ENCODE results near the gene PODNL1. TPM values are rescaled to one million over a fixed set of nuclear protein-coding genes. Genes with fewer than 3 reads are reported as not detected.

Gene PODNL1
- total RNA-seq, 1 donor from 2014 or later, result 2.7 TPM

DNA sequence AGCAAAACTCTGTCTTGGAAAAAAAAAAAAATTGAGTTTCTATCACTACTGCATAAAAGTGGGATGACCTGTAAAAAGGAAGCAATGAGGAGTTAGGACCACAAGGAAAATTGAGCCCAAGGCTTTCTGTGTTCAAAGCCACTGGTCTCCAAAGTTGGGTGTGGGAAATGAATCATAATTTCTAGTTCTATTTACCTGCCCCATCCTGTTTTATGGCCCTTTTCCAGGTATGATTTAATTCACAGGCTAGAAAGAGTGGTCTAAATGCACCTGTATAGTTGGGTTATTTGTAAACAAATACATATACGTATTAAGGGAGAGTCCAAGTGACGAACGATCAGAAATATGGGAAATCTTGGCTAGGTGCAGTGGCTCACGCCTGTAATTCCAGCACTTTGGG lies 8.2 kb upstream of the PODNL1 start:
- Histone ChIP-seq H3K4me3 (no peak overlapping the region), H3K4me1 (no peaks in the 10 kb centered on the region), H3K36me3 (no peaks in the 10 kb centered on the region), H3K27ac (no peak overlapping the region), H3K9me3 (no peaks in the 10 kb centered on the region), H3K27me3 (ENCODE audit: low read depth) (no peaks in the 10 kb centered on the region)
- DNase-seq, result no peak
- intact Hi-C loops (cut with DNase I), result no loop called here
- TF ChIP-seq, protein P1, sequence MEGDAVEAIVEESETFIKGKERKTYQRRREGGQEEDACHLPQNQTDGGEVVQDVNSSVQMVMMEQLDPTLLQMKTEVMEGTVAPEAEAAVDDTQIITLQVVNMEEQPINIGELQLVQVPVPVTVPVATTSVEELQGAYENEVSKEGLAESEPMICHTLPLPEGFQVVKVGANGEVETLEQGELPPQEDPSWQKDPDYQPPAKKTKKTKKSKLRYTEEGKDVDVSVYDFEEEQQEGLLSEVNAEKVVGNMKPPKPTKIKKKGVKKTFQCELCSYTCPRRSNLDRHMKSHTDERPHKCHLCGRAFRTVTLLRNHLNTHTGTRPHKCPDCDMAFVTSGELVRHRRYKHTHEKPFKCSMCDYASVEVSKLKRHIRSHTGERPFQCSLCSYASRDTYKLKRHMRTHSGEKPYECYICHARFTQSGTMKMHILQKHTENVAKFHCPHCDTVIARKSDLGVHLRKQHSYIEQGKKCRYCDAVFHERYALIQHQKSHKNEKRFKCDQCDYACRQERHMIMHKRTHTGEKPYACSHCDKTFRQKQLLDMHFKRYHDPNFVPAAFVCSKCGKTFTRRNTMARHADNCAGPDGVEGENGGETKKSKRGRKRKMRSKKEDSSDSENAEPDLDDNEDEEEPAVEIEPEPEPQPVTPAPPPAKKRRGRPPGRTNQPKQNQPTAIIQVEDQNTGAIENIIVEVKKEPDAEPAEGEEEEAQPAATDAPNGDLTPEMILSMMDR (IDR thresholded peaks at IDR 0.05), result no peak
- no peak for ATAC-seq

DNA sequence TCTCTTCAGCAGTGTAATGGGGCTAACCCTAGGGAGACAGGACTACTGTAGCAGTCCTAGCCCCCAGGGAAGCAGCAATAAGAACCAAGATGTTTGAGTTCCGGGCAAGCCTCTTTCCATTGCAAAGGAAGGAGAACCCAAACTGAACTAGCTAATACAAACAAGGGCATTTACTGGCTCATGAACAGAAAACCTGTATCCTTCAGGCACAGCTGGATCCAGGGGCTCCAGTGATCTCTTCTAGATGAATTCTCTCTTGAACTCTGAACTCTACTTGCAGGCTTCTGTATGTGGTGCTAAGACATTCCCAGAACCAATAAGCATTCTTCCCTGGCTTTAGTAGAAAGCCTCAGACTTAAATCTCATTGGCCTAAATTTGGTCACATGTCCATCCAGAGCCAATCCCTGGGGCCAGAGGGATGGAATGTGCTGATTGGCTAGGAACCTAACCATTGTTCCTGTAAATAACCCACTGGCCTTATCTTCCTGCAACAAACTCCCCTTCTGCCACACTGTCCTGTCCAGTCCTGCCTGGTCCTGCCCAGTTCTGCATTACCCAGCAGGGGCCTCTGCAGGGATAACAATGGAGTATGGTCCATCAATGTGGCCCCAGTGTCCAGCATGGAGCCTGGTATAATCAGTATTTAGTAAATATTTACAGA lies 3.9 kb upstream of the PODNL1 start:
- no peak for ATAC-seq
- TF ChIP-seq, protein P1 (IDR thresholded peaks at IDR 0.05), result no peak
- intact Hi-C loops (cut with DNase I), result no loop called here

DNA sequence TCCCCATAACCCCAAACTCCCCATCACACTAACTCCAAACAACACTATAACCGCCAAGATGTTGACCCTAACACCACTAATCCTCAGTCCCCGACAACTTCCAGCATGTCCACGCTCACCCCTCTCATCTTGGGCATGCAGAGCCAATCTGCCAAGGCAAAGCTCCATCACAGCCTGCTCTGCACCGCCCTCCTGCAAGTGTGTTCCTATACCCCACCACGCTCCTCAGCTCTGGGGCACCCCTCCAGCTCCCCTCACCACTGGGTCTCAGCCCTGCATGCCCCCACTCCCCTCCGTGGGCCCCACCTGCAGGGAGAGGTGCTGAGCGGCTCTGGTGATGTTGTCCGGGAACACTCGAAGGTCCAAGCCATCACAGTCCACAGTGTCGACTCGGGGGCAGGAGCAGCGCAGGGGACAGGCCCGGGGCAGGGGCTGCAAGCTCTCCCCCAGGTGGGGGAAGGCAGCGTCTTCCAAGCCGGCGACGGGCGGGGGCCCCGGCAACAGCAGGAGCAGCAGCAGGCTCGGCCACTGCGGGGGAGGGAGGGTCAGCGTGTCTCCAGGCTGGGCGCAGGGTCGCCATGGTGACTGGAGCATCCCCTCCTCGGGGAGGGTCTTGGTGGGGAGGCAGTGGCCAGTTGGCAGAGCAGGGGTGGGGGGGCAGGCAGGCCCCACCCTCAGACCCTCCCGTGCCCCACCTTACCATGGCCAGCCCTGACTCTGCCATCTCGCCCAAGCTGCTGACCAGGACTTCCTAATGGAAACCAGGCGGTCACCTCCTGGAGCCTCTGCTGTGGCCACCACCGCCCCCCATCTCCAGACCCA lies 527 bp downstream of the PODNL1 start:
- peaks cover 7% of the 10 kb centered on the region for H3K4me1 ChIP-seq
- intact Hi-C loops (cut with DNase I), result no loop called here
- H3K4me3 ChIP-seq, result peak overlapping the region; percentile 40
- no peaks in the 10 kb centered on the region for H3K36me3 ChIP-seq
- peaks cover 13% of the 10 kb centered on the region for H3K27me3 ChIP-seq (ENCODE audit: low read depth)
- no peaks in the 10 kb centered on the region for H3K9me3 ChIP-seq
- TF ChIP-seq, protein P1 (IDR thresholded peaks at IDR 0.05), result no peak
- no peak for DNase-seq
- H3K27ac ChIP-seq, result no peak overlapping the region
- ATAC-seq, result peak; percentile 10 to 30

More for the DNA sequence above, 3.9 kb upstream of the PODNL1 start:
- Histone ChIP-seq H3K27me3 (ENCODE audit: low read depth) (peaks cover 13% of the 10 kb centered on the region), H3K4me1 (peaks cover 7% of the 10 kb centered on the region), H3K9me3 (no peaks in the 10 kb centered on the region), H3K4me3 (no peak overlapping the region), H3K36me3 (no peaks in the 10 kb centered on the region), H3K27ac (no peak overlapping the region)
- DNase-seq, result no peak

DNA sequence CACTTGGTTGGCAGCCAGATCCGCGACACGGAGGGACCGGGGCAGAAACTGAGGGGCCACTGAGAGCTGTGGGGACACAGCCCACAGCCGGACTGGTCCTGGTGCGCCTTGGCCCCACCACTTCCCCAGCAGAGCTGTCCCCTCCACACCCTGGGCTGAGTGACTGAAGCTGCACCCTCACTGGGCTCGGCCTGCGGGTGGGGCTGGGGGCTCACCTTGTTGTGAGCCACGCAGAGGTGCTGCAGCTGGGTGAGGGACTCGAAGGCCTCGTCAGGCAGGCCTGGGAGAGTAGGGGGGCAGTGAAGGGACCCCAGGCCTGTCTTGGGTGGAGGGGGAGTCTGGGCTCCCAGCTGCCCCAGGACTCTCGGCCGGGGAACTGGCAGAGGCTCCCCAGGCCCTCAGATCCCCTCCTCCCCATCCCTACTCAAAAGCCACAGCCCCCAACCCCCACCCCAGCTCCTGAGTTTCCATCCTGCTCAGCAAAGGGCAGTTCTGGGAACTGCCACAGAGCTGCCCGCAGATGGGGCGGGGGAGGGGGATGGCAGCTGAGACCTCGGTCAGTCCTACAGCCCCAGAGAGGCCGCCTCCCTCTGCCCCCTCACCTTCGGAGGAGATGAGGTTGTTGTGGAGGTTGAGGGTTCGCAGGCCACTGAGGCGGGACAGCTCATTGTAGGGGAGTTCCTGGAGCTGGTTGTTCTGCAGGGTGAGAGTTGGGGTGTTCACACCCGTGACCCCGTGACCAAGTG lies 2.3 kb downstream of the PODNL1 start:
- peaks cover 7% of the 10 kb centered on the region for H3K4me1 ChIP-seq
- TF ChIP-seq, protein P1 (IDR thresholded peaks at IDR 0.05), result no peak
- ATAC-seq (no peak), DNase-seq (no peak)
- peaks cover 13% of the 10 kb centered on the region for H3K27me3 ChIP-seq (ENCODE audit: low read depth)
- no peaks in the 10 kb centered on the region for H3K9me3 ChIP-seq
- H3K27ac ChIP-seq, result no peak overlapping the region
- H3K4me3 ChIP-seq, result no peak overlapping the region
- intact Hi-C loops (cut with DNase I), result no loop called here
- H3K36me3 ChIP-seq, result peaks cover 5% of the 10 kb centered on the region

DNA sequence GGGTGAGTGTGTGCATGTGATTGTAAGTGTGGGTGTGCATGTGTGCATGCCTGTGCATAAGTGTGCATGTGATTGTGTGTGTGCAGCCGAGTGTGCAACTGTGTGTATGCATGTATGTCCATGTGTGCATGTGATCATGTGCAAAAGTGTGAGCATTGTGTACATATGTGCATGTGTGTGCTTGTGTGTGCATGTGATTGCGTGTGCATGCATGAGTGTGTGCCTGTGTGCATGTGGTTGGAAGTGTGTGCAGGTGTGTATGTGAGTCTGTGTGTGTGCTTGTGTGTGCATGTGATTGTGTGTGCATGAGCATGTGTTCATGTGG lies 3.5 kb downstream of the PODNL1 start:
- intact Hi-C loops (cut with DNase I), result no loop called here
- Histone ChIP-seq H3K4me3 (no peak overlapping the region), H3K27ac (no peak overlapping the region), H3K36me3 (peaks cover 16% of the 10 kb centered on the region), H3K9me3 (no peaks in the 10 kb centered on the region), H3K27me3 (ENCODE audit: low read depth) (peaks cover 13% of the 10 kb centered on the region), H3K4me1 (peaks cover 7% of the 10 kb centered on the region)
- TF ChIP-seq, protein P1 (IDR thresholded peaks at IDR 0.05), result no peak
- ATAC-seq (no peak), DNase-seq (no peak)
